Measurements from ENCODE around the gene PLLP.
A peak's percentile ranks its signal among the peaks of the same experiment; 100 is the strongest.
"Not testable (repeated sequence)": the region's sequence is repeated elsewhere in the genome, so short reads cannot be mapped to it uniquely, and the experiment has no call there.

Gene PLLP

DNA sequence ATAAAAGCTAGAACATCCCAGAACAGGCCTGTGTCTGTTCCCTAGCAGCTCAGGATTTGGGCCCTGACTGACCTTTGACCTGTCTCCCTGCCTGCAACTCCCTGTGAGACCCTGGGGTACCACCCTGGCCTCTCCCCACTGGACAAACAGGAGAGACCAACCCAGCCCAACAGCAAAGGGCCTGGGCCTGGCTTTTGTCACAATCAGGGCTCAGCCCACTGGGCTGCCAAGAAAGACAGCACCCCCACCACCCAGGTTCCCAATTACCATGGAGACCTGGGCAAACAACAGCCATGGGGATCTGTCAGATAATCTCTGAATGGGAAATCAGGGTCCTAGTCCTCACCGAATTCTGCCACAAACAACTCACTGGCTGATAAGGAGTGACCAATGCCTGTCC, 11.1 kb downstream of the PLLP start:
- DNase-seq (ENCODE audit: low read depth): no peak

DNA sequence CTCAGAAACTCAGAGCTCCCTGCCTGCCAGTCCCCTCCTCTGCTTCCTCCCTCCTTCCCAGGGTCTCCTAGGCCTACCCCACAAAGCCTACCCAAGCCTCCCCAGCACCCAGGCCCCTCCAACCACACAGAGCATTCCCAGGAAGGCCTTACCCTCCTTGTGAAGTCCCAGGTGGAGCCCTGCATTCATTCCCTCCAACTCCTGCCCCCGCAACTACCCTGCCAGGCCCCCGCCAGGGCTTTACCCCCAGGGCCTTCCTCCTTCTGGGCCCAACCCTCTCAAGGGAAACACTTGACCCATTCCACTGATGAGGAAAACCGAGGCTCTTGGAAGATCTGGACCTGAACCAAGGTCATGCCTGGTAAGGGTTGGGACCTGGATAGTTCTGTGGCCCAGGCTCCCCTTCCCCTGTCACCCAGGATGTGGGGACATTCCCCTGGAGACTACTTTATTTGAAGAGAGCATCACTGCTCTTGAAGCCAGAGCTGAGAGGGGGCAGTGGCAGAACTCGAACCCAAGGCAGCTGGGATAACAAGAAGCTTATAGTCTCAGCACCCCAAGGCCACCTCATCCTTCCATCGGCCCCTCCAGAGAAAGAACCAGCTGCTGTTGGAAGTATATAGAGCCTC, 12.5 kb downstream of the PLLP start:
- DNase-seq (ENCODE audit: low read depth): no peak

DNA sequence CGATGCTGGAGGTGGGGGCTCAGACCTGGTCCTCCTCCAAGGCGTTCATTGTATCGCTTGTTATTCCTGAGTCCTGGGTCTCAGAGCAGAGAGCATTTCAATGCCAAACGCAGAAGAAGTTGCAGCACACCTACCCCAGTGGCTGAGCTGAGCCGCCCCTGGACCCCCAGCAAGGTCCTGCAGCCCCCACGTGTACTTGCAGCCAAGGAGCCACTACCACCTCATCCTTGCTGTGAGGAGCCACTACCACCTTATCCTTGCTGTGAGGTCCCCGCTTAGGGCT, 13.5 kb downstream of the PLLP start:
- DNase-seq (ENCODE audit: low read depth): no peak

DNA sequence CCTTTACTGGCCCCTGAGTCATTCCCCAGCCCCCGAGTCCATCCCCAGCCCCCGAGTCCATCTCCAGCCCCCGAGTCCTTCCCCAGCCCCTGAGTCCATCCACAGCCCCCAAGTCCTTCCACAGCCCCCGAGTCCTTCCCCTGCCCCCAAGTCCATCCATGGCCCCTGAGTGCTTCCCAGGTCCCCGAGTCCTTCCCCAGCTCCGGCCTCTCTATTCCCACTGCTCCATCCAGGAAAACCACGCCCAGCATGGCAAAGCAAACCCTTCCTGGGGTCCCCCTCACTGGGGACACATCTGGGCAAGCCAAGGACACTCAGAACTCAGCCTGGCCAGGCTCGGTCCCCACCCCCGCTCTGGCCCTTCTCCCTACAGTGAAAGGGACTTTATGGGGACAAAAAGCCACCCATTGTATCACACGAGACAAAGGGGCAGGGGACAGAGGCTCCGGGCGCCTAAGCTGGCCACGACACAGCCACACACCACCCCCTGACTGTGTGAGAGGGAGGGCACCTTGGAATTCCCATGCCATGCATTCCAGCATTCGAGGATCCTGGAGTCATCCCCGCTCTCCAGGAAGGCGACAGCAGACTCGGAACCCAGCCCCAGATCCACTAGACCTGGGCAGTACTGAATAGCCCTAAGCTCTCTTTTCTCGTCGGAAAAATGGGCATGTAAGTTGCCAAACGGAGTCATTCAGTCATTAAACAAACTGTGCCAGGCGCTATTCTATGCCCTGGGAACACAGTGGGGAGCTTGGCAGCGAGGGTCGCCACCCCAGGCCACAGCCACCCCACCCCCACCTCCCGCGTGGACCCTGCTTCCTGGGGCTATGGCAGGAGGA, 14.0 kb downstream of the PLLP start:
- no peak for DNase-seq (ENCODE audit: low read depth)

DNA sequence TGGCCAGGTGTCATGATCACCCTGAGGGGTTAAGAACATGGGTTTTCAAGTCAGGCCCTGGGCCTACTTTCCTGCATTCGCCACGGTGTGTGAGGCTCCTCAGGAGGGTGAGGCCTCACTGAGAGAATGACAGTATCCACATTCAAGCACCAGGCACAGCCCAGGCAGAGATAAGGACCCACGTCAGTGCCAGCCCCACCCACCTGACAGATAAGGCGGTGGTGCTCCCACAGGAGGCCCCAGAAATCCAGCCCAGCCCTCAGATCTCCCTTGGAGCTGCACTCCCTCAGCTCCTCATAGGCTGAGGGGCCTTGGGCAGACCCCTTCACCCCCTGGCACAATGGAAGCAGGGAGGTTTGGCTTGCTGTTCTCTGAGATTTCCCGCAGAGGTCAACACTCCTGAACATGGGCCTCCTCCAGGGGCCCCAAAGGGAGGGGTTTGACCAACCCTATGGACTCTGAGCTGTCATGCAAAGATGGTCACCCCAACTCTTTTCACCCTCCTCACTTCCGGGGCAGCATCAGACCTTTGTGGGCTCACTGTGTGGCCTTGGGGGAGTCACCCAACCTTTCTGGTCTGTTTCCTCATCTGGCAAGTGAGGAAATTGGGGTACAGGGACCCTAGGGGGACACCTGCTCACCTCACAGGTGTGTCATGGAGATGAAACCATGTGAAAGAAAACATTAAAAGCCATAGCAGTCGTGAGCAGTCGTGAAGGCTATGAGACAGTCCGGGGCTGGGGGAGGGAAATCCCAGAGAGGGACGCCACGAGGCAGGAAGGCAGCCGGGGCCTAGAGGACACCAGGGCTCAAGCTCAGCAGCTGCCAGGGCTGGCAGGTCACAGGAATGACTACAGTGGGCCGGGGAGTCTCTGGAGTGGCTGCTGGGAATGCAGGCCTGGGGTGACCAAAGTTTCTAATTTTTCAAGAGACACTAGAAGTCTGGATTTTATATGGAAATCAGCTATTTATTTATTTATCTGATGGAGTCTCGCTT, 15.4 kb downstream of the PLLP start:
- no peak for DNase-seq (ENCODE audit: low read depth)

DNA sequence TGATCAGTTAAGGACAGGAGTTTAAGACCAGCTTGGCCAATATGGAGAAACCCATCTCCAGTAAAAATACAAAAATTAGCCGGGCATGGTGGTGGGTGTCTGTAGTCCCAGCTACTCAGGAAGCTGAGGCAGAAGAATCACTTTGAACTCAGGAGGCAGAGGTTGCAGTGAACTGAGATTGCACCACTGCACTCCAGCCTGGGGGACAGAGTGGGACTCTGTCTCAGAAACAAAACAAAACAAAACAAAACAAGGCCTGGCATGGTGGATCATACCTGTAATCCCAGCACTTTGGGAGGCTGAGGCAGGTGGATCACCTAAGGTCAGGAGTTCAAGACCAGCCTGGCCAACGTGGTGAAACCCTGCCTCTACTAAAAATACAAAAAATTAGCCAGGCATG, 17.1 kb downstream of the PLLP start:
- not testable (repeated sequence) for DNase-seq (ENCODE audit: low read depth)

DNA sequence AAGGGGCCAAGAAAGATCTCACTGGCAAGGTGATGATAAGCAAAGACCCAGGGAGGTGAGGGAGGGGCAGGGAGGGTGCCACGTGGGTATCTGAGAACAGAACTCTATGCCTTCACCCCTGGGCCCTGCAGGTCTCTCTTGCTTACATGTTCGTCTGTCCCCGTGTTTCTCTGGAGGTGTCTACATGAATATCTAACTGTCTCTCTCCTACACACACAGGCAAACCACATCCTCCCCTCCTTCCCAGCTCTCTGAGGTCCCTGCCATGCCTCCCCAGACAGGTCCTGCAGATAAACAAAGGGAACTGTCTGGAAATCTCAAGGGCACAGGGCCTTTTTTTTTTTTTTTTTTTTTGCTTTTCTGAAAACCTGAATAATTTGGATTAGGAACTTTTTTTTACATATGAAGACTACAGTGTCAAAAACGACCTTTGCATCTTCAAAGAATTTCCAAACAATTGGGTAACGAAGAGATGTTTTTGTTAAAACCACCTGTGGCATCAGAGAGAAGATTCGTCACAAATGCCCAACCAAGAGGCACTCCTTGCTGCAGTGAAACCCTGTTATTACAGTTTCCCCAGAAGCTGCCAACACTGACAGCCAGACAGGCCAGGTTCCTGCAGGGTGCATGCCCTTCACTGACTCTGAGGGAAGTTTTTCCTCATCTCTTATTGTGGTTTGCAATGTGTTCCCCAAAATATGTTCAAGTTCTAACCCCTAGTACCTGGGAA, 17.8 kb downstream of the PLLP start:
- peak; percentile 13 for DNase-seq (ENCODE audit: low read depth)

DNA sequence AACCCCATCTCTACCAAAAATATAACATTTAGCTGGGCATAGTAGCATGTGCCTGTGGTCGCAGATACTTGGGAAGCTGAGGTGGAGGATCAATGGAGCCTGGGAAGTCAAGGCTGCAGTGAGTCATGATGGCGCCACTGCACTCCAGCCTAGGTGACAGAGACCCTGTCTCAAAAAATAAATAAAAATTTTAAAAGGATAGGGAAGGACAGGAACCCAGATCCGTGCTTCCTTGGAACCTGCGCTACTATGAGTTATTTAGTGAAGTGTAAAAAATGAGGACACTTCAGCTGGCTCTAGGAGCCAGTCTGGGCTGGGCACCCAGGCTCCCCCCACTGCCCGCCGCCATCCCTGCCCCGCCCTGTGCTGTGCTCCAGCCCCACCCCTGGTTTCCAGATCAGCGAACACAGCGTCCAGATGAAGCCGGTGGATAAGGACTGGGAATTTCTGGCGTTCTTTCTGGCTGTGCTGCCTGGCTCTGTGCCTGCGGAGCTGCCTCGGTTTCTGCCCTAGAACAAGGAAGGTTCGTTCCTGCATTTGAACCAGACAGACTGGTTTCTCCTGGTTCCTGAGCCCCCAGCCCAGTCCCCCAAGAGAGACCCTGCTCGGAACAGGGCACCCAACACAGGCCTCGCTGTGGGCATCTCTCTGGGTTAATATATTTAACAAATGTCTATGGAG, 18.5 kb downstream of the PLLP start:
- no peak for DNase-seq (ENCODE audit: low read depth)

DNA sequence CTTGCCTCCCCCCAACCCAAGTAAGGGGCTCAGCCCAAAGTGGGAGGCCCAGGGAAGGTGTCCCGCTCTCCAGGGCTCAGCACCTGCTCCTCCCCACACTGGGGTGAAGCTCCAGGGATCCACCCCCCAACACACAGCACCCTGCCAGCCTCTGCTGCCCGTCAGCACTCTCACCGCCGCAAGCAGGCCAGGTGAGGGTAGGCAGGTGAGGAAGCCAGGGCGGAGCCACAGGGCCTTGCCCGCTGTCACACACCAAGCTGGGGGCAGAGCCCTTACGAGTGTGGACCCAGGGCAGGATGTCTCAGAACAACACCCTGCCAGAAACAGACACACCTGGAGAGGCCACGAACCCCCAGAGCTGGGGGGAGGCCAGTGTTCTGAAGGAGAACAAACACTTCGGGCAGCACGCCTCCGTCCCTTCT, 19.5 kb downstream of the PLLP start:
- no peak for DNase-seq (ENCODE audit: low read depth)

DNA sequence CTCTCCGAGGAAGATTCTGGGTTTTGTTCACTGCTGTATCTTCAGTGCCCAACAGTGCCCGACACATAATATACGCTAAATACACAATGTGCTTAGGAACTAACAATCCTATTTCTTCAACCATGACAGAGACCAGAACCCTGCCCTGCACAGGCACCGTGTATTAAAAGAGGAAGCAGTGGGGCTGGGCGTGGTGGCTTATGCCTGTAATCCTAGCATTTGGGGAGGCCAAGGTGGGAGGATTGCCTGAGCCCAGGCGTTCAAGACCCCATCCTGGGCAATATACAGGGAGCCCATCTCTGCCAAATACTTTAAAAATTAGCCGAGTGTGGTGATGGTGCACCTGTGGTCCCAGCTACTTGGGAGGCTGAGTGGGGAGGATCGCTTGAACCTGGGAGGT, 20.1 kb downstream of the PLLP start:
- no peak for DNase-seq (ENCODE audit: low read depth)

DNA sequence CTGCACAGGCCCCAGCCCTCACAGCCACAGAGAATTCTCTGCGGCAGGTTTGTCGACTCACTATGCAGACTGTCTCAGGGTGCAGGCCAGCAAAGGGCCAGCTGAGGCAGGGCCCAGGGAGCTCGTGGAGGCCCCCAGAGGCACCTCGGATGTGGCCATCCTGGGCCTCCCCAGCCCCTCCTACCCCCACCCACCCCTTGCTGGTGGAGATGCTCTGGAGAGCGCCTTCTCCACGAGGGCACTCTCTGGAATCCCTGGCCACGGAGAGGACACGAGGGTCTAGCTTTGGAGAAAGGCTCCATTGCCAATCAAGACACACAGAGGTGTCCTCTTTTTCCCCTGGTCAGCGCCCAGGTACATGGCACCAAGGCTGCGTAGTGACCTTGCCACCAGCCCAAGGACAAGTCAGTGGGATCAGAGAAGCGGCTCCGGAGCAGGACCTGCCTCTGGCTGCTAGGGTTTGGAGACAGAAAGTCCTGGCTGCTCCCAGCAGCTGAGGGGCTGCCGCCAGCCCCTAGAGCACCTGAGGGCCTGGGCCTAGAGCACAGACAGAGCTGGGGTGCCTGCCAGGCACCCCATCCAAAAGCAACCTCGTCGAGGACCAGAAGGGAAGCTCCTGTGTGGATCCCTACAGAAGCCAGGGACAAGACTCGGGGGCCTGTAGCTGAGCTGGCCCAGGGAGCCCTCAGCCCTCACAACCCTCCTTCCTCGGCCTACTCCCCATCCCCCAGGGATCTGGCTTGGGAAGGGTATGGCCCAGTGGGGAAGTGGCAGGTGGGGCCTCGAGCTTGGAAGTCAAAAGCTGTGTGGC, 20.7 kb downstream of the PLLP start:
- no peak for DNase-seq (ENCODE audit: low read depth)

DNA sequence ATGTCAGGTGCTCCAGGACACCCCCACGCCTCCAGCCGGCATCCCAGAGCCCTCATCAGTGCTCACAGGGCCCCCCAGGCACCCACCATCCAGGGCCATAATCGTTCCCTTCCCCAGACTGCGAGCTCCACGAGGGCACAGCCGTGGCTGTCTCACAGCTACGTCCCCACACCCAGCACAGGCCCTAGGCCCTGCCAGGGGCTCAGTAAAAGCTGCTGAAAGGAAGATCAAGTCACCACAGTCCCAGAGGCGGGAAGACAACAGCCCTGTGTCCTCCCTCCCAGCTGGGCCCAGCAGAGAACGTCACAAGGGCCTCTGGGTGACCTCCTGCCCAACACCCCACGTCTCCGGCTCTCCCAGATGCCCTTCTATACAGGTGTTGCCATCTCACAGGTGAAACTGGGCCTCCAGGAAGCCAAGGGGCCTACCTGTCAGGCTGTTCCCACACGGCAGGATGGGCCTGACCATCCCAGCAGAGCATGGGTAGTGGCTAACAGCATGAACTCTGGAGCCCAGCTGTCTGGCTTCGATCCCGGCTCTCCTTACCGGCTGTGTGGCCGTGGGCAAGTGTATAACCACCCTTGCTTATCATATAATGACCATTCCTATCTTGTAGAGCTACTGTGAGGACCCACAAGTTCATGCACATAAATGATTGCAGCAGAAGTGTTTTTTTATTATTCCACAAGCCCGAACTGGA, 21.5 kb downstream of the PLLP start:
- DNase-seq (ENCODE audit: low read depth): no peak

DNA sequence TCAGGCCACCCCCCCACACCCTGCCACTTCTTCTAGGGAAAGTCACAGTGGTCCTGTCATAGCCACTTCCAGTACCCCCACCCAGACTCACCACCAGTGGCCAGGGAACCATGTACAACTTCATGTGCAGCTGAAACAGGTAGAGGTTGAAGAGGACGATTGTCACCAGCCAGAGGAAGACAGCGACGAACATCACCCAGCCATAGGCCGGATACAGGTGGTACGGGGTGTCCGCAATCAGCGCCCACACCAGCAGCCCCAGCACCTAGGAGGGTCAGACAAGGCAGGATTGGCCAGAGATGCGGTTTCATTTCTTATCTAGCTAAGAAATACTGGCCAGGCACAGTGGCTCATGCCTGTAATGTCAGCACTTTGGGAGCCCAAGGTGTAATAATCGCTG, 22.7 kb downstream of the PLLP start:
- DNase-seq (ENCODE audit: low read depth): no peak

DNA sequence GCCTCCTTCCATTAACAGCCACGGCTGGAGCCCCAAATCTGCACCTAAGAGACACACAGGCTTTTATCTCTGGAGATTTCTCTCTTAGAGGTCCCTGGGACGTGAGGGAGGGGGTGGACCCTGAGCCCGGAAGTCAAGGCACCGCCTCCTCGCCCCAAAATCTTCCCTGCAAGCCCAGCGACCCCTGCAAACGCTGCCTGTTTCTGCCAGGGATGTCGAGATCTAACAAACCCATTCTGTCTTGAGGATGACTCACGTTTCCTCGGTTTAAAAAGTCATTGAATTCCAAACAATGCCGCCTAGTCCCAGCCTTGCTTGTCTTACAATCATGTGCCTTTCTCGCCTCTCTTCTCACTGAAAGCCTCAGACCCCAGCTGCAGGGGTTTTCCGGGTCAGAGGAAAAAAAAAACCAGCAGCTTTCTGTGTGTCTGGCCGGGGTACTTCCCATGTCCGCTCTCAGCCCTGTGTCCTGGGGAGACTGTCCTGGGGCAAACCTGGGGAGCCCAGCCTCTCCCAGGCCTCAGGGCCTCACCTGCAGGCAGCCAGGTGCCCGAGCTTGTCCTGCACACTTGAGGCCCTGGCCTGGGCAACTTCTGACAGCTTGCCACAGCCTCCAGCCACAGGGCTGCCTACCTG, 24.1 kb downstream of the PLLP start:
- DNase-seq (ENCODE audit: low read depth): no peak

DNA sequence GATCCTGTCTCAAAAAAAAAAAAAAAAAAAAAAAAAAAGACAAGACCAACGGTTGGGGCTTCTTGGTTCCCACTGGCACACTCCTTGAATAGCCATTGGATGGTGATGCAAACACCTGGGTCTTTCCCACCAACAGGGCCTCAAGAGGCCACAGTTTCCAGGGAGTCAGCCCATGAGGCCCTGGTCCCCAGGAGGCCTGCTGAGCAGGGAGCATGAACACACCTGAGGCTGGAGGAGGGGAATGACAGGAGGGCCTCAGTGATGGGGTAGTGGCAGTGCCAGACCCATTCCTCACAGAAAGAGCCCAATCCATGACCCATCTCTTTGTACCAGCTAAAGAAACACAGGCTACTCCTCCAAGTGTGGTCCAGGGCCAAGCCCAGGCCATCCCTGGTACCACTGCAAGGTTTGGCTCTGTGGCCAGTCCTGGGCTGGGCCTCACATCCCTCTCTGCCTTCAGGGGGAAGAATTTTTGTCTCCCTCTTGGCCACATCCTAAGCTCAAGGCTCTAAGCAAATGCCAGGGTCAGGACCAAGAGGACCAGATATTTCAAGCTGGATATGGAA, 25.5 kb downstream of the PLLP start:
- DNase-seq (ENCODE audit: low read depth): no peak

DNA sequence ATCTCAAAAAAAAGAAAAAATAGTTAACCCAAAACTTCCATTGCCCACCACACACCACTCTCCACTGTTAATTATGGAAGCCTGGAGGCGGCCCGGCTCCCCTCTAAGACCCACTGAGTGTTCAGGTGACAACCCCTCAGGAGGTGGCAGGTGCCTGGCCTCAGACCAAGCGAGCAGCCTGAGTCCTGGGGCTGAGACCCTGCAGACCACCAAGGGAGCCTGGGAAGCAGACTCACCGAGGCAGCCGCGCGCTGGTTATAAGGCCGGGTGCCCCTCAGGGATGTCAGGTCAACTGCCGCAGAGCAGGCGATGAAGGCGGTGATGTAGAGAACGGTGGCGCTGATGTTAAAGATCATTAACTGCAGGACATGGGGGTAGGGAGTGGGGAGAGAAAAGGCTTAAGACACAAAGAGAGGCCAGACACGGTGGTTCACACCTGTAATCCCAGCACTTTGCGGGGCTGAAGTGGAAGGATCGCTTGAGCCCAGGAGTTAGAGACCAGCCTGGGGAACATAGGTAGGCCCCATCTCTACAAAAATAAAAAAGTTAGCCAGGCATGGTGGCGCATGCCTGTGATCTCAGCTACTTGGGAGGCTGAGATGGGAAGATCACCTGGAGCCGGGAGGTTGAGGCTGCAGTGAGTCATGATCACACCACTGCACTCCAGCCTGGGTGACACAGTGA, 26.1 kb downstream of the PLLP start:
- no peak for DNase-seq (ENCODE audit: low read depth)

DNA sequence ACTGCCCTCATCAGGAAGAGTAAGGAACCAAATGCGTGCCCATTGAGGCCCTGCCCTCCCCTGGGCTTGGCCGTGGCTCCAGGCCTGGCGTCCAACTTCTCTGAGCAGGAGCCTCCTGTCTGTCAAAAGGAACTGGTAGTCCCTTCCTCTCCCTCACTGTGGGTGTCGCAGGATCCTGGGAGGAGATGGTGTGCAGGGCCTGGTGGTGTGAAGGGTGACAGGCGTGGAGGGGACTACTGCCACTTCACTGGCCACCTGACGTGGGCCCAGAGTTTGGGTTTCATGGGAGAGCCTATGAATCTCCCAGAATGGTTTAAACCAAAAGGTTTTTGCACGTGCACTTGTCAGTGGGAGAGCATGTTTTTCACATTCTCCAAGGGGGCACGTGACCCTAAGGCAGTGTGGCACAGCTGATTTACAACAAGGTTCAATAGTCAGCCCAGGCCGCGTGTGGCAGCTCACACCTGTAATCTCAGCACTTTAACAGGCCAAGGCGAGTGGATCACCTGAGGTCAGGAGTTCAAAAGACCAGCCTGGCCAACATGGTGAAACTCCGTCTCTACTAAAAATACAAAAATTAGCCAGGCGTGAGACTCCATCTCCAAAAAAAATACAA, 26.9 kb downstream of the PLLP start:
- no peak for DNase-seq (ENCODE audit: low read depth)
